ENCODE measurements around the gene GBE1.
"Not testable (repeated sequence)": the region's sequence is repeated elsewhere in the genome, so short reads cannot be mapped to it uniquely, and the experiment has no call there.

Gene GBE1

DNA sequence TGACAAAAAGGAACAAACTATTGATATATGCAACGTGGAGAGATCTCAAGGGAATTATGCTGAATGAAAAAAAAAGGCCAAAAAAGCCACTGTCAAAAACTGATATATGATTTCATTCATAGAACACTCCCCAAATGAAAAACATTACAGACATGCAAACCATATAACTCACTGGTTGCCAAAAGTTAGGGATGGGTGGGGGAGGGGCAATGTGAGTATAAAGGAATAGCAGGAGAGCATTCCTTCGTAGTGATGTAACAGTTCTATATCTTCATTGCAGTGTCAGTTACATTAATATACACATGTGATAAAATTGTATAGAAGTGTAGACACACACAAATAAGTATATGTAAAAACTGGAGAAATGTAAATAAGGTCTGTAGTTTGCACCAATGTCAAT is 12.2 kb downstream of the GBE1 start:
- no peak overlapping the region for H3K9ac ChIP-seq (ENCODE audit: low read length)
- no peak overlapping the region for H2AFZ ChIP-seq (ENCODE audit: low read length)
- H3K4me3 ChIP-seq (ENCODE audit: low read length), result no peak overlapping the region
- H3K27me3 ChIP-seq (replicated peaks; ENCODE audit: insufficient read depth, low read length), result no peaks in the 10 kb centered on the region
- H3K27ac ChIP-seq (ENCODE audit: low read length), result no peak overlapping the region
- no peaks in the 10 kb centered on the region for H3K79me2 ChIP-seq (ENCODE audit: low read length)
- no peaks in the 10 kb centered on the region for H4K20me1 ChIP-seq (ENCODE audit: insufficient read depth, low read length)
- H3K4me2 ChIP-seq (ENCODE audit: low read depth, low read length), result no peak overlapping the region
- no peaks in the 10 kb centered on the region for H3F3A ChIP-seq (ENCODE audit: insufficient read depth, low read length)
- no peaks in the 10 kb centered on the region for H3K4me1 ChIP-seq (ENCODE audit: low read length)
- no peak for DNase-seq
- H3K9me3 ChIP-seq (replicated peaks; ENCODE audit: insufficient read depth, low read length), result no peaks in the 10 kb centered on the region
- no peaks in the 10 kb centered on the region; the same call in 1 of the 2 replicates for H3K36me3 ChIP-seq (replicated peaks; ENCODE audit: insufficient read depth, low read length)
- no peaks in the 10 kb centered on the region for H3K9me2 ChIP-seq (replicated peaks; ENCODE audit: insufficient read depth, low read length)
- TF ChIP-seq EZH2 (optimal IDR thresholded peaks at IDR 0.05; ENCODE audit: low read depth, low read length) (no peak), CTCF (IDR thresholded peaks at IDR 0.05; ENCODE audit: low read length) (no peak), EZH2phosphoT487 (IDR thresholded peaks at IDR 0.05; ENCODE audit: low read length) (no peak)

- not testable (repeated sequence) for H3K9me3 ChIP-seq (replicated peaks; ENCODE audit: insufficient read depth, low read length); H3K27me3 ChIP-seq (replicated peaks; ENCODE audit: insufficient read depth, low read length); H3F3A ChIP-seq (ENCODE audit: insufficient read depth, low read length); H3K27ac ChIP-seq (ENCODE audit: low read length); H3K79me2 ChIP-seq (ENCODE audit: low read length); H3K4me1 ChIP-seq (ENCODE audit: low read length); H4K20me1 ChIP-seq (ENCODE audit: insufficient read depth, low read length); H3K9me2 ChIP-seq (replicated peaks; ENCODE audit: insufficient read depth, low read length); H3K9ac ChIP-seq (ENCODE audit: low read length); H3K4me2 ChIP-seq (ENCODE audit: low read depth, low read length); H3K36me3 ChIP-seq (replicated peaks; ENCODE audit: insufficient read depth, low read length); DNase-seq; H3K4me3 ChIP-seq (ENCODE audit: low read length); H2AFZ ChIP-seq (ENCODE audit: low read length)
These were observed 14.2 kb downstream of the GBE1 start for GRCh38 chr3:81747280-81747679.

DNA sequence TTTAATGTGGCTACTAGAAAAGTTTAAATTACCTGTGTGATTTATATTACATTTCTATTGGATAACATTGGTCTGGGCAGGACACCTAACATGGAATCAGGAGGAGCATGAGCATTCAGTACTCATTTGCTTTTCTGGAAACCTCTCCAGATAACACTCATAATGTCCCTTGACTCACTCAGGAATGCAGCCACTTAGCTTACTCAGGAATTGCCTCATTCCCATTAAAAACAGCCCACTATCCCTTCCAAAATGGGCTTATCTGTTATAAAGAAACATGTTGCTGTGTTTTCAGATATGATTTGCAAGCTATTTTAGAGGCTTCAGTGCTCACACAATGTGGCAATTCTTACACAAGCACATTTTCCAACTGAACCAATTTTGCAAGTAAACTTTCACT is 17.1 kb downstream of the GBE1 start:
- no peak overlapping the region for H3K9ac ChIP-seq (ENCODE audit: low read length)
- H3K4me1 ChIP-seq (ENCODE audit: low read length), result no peaks in the 10 kb centered on the region
- H3F3A ChIP-seq (ENCODE audit: insufficient read depth, low read length), result no peaks in the 10 kb centered on the region
- no peak for TF ChIP-seq EZH2 (optimal IDR thresholded peaks at IDR 0.05; ENCODE audit: low read depth, low read length)
- no peaks in the 10 kb centered on the region; the same call in 1 of the 2 replicates for H3K36me3 ChIP-seq (replicated peaks; ENCODE audit: insufficient read depth, low read length)
- 0 out of 2 replicates have a peak, but pooled peaks cover 2% of the 10 kb centered on the region for H3K79me2 ChIP-seq (ENCODE audit: low read length)
- H3K27me3 ChIP-seq (replicated peaks; ENCODE audit: insufficient read depth, low read length), result no peaks in the 10 kb centered on the region
- DNase-seq, result no peak
- H3K27ac ChIP-seq (ENCODE audit: low read length), result no peak overlapping the region
- H4K20me1 ChIP-seq (ENCODE audit: insufficient read depth, low read length), result no peaks in the 10 kb centered on the region
- no peak overlapping the region for H3K4me2 ChIP-seq (ENCODE audit: low read depth, low read length)
- no peaks in the 10 kb centered on the region for H3K9me2 ChIP-seq (replicated peaks; ENCODE audit: insufficient read depth, low read length)
- no peak overlapping the region for H2AFZ ChIP-seq (ENCODE audit: low read length)
- H3K9me3 ChIP-seq (replicated peaks; ENCODE audit: insufficient read depth, low read length), result no peaks in the 10 kb centered on the region
- H3K4me3 ChIP-seq (ENCODE audit: low read length), result no peak overlapping the region

DNA sequence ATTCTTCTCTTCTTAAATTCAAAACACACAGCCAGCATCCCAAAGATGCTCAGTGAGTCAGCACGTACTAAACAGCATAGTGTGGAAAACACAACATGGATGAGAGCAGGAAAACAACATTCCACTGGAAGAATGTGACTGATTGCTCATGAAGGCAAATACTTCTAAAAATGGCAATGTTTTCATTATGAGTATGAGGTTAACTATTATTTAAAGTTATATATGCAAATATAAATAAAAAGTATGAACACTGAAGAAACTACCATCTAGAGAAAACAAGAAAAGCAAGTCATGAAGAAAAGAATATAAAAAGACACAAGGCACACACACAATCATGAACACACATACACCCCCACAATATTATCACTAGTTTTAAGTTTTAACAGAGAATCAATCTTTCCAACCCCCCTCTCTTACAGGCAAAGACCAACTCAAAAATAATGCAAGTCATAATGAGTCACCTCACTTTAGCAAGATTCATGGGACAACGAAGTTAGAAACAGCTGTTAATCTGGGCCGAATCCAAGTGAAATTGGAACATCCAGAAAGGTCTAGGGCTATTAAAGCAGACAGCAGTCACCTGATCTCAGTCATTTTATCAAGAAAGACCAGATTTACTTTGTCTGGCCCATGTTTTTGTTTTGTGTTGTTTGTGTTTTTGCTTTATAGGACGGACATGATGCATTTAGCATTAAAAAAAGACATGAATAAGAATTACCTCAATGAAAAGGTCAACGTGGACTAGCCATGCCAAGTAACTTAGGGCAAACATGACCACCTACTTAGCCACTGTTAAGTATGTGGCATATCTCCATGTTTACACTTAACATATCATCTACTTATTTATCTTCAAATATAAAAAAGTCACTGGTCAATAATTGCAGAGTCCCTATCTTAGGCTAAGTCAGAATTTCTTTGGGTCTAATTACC is 18.1 kb downstream of the GBE1 start:
- H3K27me3 ChIP-seq (replicated peaks; ENCODE audit: insufficient read depth, low read length), result no peaks in the 10 kb centered on the region
- H3K9me2 ChIP-seq (replicated peaks; ENCODE audit: insufficient read depth, low read length), result no peaks in the 10 kb centered on the region
- H3K36me3 ChIP-seq (replicated peaks; ENCODE audit: insufficient read depth, low read length), result no peaks in the 10 kb centered on the region; the same call in 1 of the 2 replicates
- no peak for DNase-seq
- no peak overlapping the region for H3K4me3 ChIP-seq (ENCODE audit: low read length)
- TF ChIP-seq EZH2 (optimal IDR thresholded peaks at IDR 0.05; ENCODE audit: low read depth, low read length) (no peak), EZH2phosphoT487 (IDR thresholded peaks at IDR 0.05; ENCODE audit: low read length) (no peak), CTCF (IDR thresholded peaks at IDR 0.05; ENCODE audit: low read length) (no peak)
- H3K9me3 ChIP-seq (replicated peaks; ENCODE audit: insufficient read depth, low read length), result no peaks in the 10 kb centered on the region
- no peaks in the 10 kb centered on the region for H4K20me1 ChIP-seq (ENCODE audit: insufficient read depth, low read length)
- no peak overlapping the region for H3K27ac ChIP-seq (ENCODE audit: low read length)
- H3K4me2 ChIP-seq (ENCODE audit: low read depth, low read length), result no peak overlapping the region
- H3K79me2 ChIP-seq (ENCODE audit: low read length), result 0 out of 2 replicates have a peak, but pooled peaks cover 4% of the 10 kb centered on the region
- no peak overlapping the region for H2AFZ ChIP-seq (ENCODE audit: low read length)
- H3K4me1 ChIP-seq (ENCODE audit: low read length), result no peaks in the 10 kb centered on the region
- no peaks in the 10 kb centered on the region for H3F3A ChIP-seq (ENCODE audit: insufficient read depth, low read length)
- H3K9ac ChIP-seq (ENCODE audit: low read length), result no peak overlapping the region

All from MM.1S (cell line).